A549 (cell line): Measurements from ENCODE around the gene MOGAT2.

Experiments used
- BHLHE40 ChIP-seq: IDR thresholded peaks from 2 replicates; pipeline ENCODE4 v1.6.1; 2012; ENCODE audit warnings: low read depth, low read length, inconsistent platforms
- CBX2 ChIP-seq: fragments of 200-600 bp; sonication (generic); IDR thresholded peaks from 2 replicates; pipeline ENCODE4 v1.6.1; 2016; ENCODE audit warnings: low read depth, mild to moderate bottlenecking, borderline replicate concordance
- CHD2 ChIP-seq: fragments of 150-350 bp; IDR thresholded peaks from 2 replicates; pipeline ENCODE4 v1.6.1; 2014; ENCODE audit warnings: low read length; ENCODE audit not compliant: partially characterized antibody
- EP300 ChIP-seq, 2 experiments: fragments of >200 bp; sonication (Bioruptor Twin); formaldehyde crosslinking; IDR thresholded peaks; 2 replicates in 1 of 2; 3 replicates in 1 of 2; pipeline ENCODE4 v1.6.1; 2016 to 2017
- HOXA7 ChIP-seq: fragments of 250-450 bp; sonication (Bioruptor Pico); IDR thresholded peaks from 2 replicates; pipeline ENCODE4 v1.5.0; 2020; ENCODE audit warnings: mild to moderate bottlenecking, moderate library complexity
- MYC ChIP-seq: IDR thresholded peaks from 2 replicates; pipeline ENCODE4 v1.6.1; 2012; ENCODE audit warnings: mild to moderate bottlenecking, inconsistent platforms, low read length, improper control_type of control experiment, borderline replicate concordance
- NFE2L2 ChIP-seq: fragments of 150-350 bp; conservative IDR thresholded peaks from 2 replicates; pipeline ENCODE4 v1.6.1; 2014; ENCODE audit warnings: low read length
- NR3C1 ChIP-seq: fragments of >200 bp; sonication (Bioruptor Twin); formaldehyde crosslinking; IDR thresholded peaks from 3 replicates; pipeline ENCODE4 v1.6.1; 2017
- POLR2A ChIP-seq: IDR thresholded peaks from 2 replicates; pipeline ENCODE4 v1.6.1; 2012; ENCODE audit warnings: mild to moderate bottlenecking, low read length
- POLR2AphosphoS2 ChIP-seq: conservative IDR thresholded peaks from 2 replicates; pipeline ENCODE4 v1.6.1; 2012; ENCODE audit warnings: low read length, improper control_type of control experiment, inconsistent platforms
- RAD21 ChIP-seq, 2 experiments: fragments of >200 bp in 1 of 2; sonication (Bioruptor Twin) in 1 of 2; formaldehyde crosslinking in 1 of 2; IDR thresholded peaks in 1 of 2; conservative IDR thresholded peaks in 1 of 2; 2 replicates in 1 of 2; 3 replicates in 1 of 2; pipeline ENCODE4 v1.6.1; 2012 to 2018; ENCODE audit warnings: inconsistent platforms in 1 of 2
- TF ChIP-seq, protein P1 (sequence below): fragments of 150-350 bp; IDR thresholded peaks from 2 replicates; pipeline ENCODE4 v1.6.1; 2014; ENCODE audit warnings: low read depth, mild to moderate bottlenecking, low read length
- TF ChIP-seq, protein P2 (sequence below): fragments of >200 bp; sonication (Bioruptor Twin); formaldehyde crosslinking; IDR thresholded peaks from 3 replicates; pipeline ENCODE4 v1.5.1; 2016

DNA sequence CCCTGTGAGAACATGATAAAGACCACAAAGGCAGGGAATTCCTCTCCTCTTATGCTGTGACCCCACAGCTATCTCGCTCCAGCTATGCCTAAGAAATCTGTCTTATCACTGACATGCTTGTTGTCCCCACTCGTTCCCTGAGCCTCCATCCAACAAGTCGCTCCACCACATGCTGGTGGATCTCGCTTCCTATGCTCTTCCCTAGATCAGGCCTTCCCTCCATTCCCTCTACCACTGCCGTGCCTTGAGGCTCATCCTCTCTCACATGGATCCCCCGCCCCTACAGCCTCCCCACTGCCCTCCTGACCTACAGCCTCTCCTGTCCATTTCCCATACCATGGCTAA is 49.6 kb downstream of the MOGAT2 start:
- TF ChIP-seq EP300 (IDR thresholded peaks at IDR 0.05) (no peak), HOXA7 (no peak), NR3C1 (no peak), MYC (no peak), POLR2A (no peak), BHLHE40 (no peak), CBX2 (no peak), RAD21 (conservative IDR thresholded peaks at IDR 0.05 in 1 of 2, IDR thresholded peaks at IDR 0.05 in 1 of 2) (no peak), CHD2 (no peak), NFE2L2 (no peak), POLR2AphosphoS2 (no peak)
- TF ChIP-seq, protein P1, sequence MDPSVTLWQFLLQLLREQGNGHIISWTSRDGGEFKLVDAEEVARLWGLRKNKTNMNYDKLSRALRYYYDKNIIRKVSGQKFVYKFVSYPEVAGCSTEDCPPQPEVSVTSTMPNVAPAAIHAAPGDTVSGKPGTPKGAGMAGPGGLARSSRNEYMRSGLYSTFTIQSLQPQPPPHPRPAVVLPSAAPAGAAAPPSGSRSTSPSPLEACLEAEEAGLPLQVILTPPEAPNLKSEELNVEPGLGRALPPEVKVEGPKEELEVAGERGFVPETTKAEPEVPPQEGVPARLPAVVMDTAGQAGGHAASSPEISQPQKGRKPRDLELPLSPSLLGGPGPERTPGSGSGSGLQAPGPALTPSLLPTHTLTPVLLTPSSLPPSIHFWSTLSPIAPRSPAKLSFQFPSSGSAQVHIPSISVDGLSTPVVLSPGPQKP = no peak
- TF ChIP-seq, protein P2, sequence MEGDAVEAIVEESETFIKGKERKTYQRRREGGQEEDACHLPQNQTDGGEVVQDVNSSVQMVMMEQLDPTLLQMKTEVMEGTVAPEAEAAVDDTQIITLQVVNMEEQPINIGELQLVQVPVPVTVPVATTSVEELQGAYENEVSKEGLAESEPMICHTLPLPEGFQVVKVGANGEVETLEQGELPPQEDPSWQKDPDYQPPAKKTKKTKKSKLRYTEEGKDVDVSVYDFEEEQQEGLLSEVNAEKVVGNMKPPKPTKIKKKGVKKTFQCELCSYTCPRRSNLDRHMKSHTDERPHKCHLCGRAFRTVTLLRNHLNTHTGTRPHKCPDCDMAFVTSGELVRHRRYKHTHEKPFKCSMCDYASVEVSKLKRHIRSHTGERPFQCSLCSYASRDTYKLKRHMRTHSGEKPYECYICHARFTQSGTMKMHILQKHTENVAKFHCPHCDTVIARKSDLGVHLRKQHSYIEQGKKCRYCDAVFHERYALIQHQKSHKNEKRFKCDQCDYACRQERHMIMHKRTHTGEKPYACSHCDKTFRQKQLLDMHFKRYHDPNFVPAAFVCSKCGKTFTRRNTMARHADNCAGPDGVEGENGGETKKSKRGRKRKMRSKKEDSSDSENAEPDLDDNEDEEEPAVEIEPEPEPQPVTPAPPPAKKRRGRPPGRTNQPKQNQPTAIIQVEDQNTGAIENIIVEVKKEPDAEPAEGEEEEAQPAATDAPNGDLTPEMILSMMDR = no peak
